Lower leg skin (tissue), 4 donors: ENCODE results near the gene HSPB9. TPM values are rescaled to one million over a fixed set of nuclear protein-coding genes. Genes with fewer than 3 reads are reported as not detected.

Experiments used
- DNase-seq, 2 donors: peaks; one replicate each; pipeline ENCODE4 v3.0.0-alpha.2; 2019; ENCODE audit warnings: low spot score in 2 of 2
- H3K4me3 ChIP-seq: fragments of 200-600 bp; sonication (generic); 2 replicates; pipeline ENCODE4 v1.5.1; 2017; ENCODE audit warnings: mild to moderate bottlenecking, low read depth; ENCODE audit not compliant: poor library complexity, severe bottlenecking
- CTCF ChIP-seq, 3 donors: fragments of 450-650 bp; IDR thresholded peaks; one replicate each; pipeline ENCODE4 v1.5.1; 2016; ENCODE audit warnings: antibody characterized with exemption in 3 of 3, mild to moderate bottlenecking in 3 of 3, moderate library complexity in 2 of 3
- POLR2A ChIP-seq, 2 donors: fragments of 450-650 bp; IDR thresholded peaks; one replicate each; pipeline ENCODE4 v1.6.1; 2016 to 2017; ENCODE audit warnings: antibody characterized with exemption in 2 of 2, mild to moderate bottlenecking in 1 of 2, moderate library complexity in 1 of 2
- WGBS, 2 donors: methylation state at CpG; one replicate each; pipeline ENCODE4 v1.1.5; 2018; 5-methylcytosine and 5-hydroxymethylcytosine counted together
- intact Hi-C: fragments of 100-400 bp; cut with DNase I; formaldehyde crosslinking; loops from one replicate; pipeline ENCODE4 v1.15.0; 2023; ENCODE audit warnings: low total_unique reads
- total RNA-seq, 4 donors: library from RNA; depleted of rRNA; stranded (reverse); fragments of >200 nt; gene quantifications; one replicate each; pipeline ENCODE4 v1.1.0, GENCODE V29; 2016

Gene HSPB9
- total RNA-seq, 4 donors from 2014 or later, result 0.23 TPM; not detected in 3

GRCh38 chr17:42129109-42129837 is 6.7 kb downstream of the HSPB9 start:
- no peak overlapping the region for H3K4me3 ChIP-seq
- TF ChIP-seq POLR2A (IDR thresholded peaks at IDR 0.05) (no peak), CTCF (IDR thresholded peaks at IDR 0.05) (no peak)
- intact Hi-C loops, result no loop called here
- DNase-seq, result no peak
- 87 to 88% methylated on average over 8 of the region's 8 CpGs for WGBS, 2 donors

GRCh38 chr17:42130310-42130936 is 7.8 kb downstream of the HSPB9 start:
- DNase-seq, result no peak
- TF ChIP-seq POLR2A (IDR thresholded peaks at IDR 0.05) (no peak), CTCF (IDR thresholded peaks at IDR 0.05) (no peak)
- H3K4me3 ChIP-seq, result no peak overlapping the region
- 94 to 96% methylated on average over 16 of the region's 16 CpGs for WGBS, 2 donors
- intact Hi-C loops, result no loop called here

GRCh38 chr17:42131232-42131631 is 8.6 kb downstream of the HSPB9 start:
- no peak for TF ChIP-seq POLR2A (IDR thresholded peaks at IDR 0.05)
- no peak for TF ChIP-seq CTCF (IDR thresholded peaks at IDR 0.05)
- WGBS, 2 donors, result 94 to 95% methylated on average over 4 of the region's 4 CpGs
- DNase-seq, result no peak
- intact Hi-C loops, result no loop called here
- no peak overlapping the region for H3K4me3 ChIP-seq

- H3K4me3 ChIP-seq, result no peak overlapping the region
- DNase-seq, result no peak
- intact Hi-C loops, result no loop called here
- no peak for TF ChIP-seq CTCF (IDR thresholded peaks at IDR 0.05)
- 39 to 53% methylated on average over 4 of the region's 4 CpGs for WGBS, 2 donors
Measured at GRCh38 chr17:42131981-42132432, 9.4 kb downstream of the HSPB9 start.

- DNase-seq, result peak in 1 of 2 donors; percentile 65
- TF ChIP-seq CTCF (IDR thresholded peaks at IDR 0.05) (no peak), POLR2A (IDR thresholded peaks at IDR 0.05) (no peak)
- H3K4me3 ChIP-seq, result no peak overlapping the region
- intact Hi-C loops, result no loop called here
- 10 to 17% methylated on average over 3 of the region's 3 CpGs for WGBS, 2 donors
Measured at GRCh38 chr17:42132941-42133340, 10.3 kb downstream of the HSPB9 start.
